SK-N-SH treated with all-trans-retinoic acid at 6 μM for 48 hours (cell line): ENCODE data around the gene GSDMA.

ENCODE experiments used
- ATAC-seq: fragments of 200-7000 bp; cut with Tn5 transposase; 3 replicates; pipeline ENCODE4 v1.9.1; 2020; ENCODE audit warnings: mild to moderate bottlenecking, moderate library complexity
- ARNTL ChIP-seq: fragments of 450-650 bp; formaldehyde crosslinking; IDR thresholded peaks from 2 replicates; pipeline ENCODE4 v1.5.0; 2020; ENCODE audit warnings: low read depth, mild to moderate bottlenecking, moderate library complexity, borderline replicate concordance
- BACH2 ChIP-seq: fragments of 250-450 bp; sonication (Bioruptor Pico); IDR thresholded peaks from 2 replicates; pipeline ENCODE4 v1.9.0; 2021; ENCODE audit warnings: mild to moderate bottlenecking, borderline replicate concordance
- CSDC2 ChIP-seq: fragments of 250-450 bp; sonication (Bioruptor Pico); IDR thresholded peaks from 2 replicates; pipeline ENCODE4 v1.5.0; 2020; ENCODE audit warnings: mild to moderate bottlenecking, moderate library complexity
- CSRNP3 ChIP-seq: fragments of 250-450 bp; sonication (Bioruptor Pico); IDR thresholded peaks from 2 replicates; pipeline ENCODE4 v1.5.1; 2021; ENCODE audit warnings: mild to moderate bottlenecking, moderate library complexity
- ESRRG ChIP-seq: fragments of 250-450 bp; sonication (Bioruptor Pico); IDR thresholded peaks from 2 replicates; pipeline ENCODE4 v1.6.1; 2021; ENCODE audit warnings: mild to moderate bottlenecking
- GLIS3 ChIP-seq: fragments of 250-450 bp; sonication (Bioruptor Pico); IDR thresholded peaks from 2 replicates; pipeline ENCODE4 v1.5.0; 2020; ENCODE audit warnings: mild to moderate bottlenecking, moderate library complexity
- ISL1 ChIP-seq: fragments of 250-450 bp; sonication (Bioruptor Pico); IDR thresholded peaks from 2 replicates; pipeline ENCODE4 v2.1.2; 2022; ENCODE audit warnings: mild to moderate bottlenecking, moderate library complexity
- OSR1 ChIP-seq: fragments of 250-450 bp; sonication (Bioruptor Pico); IDR thresholded peaks from 2 replicates; pipeline ENCODE4 v1.8.0; 2022; ENCODE audit warnings: moderate library complexity, mild to moderate bottlenecking, inconsistent platforms
- PPARA ChIP-seq: fragments of 250-450 bp; sonication (Bioruptor Pico); IDR thresholded peaks from 2 replicates; pipeline ENCODE4 v1.5.0; 2020; ENCODE audit warnings: mild to moderate bottlenecking, borderline replicate concordance
- RARB ChIP-seq: fragments of 250-450 bp; sonication (Bioruptor Pico); IDR thresholded peaks from 2 replicates; pipeline ENCODE4 v1.8.0; 2021; ENCODE audit warnings: mild to moderate bottlenecking, moderate library complexity
- SNAI2 ChIP-seq: fragments of 250-450 bp; sonication (Bioruptor Pico); IDR thresholded peaks from 2 replicates; pipeline ENCODE4 v1.5.0; 2020; ENCODE audit warnings: mild to moderate bottlenecking, moderate library complexity
- TCF4 ChIP-seq: fragments of 250-450 bp; sonication (Bioruptor Pico); IDR thresholded peaks from 2 replicates; pipeline ENCODE4 v1.8.0; 2021; ENCODE audit warnings: mild to moderate bottlenecking, moderate library complexity, borderline replicate concordance
- TOX ChIP-seq: fragments of 250-450 bp; sonication (Bioruptor Pico); IDR thresholded peaks from 2 replicates; pipeline ENCODE4 v1.8.0; 2021; ENCODE audit warnings: mild to moderate bottlenecking, moderate library complexity, borderline replicate concordance
- ZC3H10 ChIP-seq: fragments of 250-450 bp; sonication (Bioruptor Pico); IDR thresholded peaks from 2 replicates; pipeline ENCODE4 v1.5.1; 2021; ENCODE audit warnings: mild to moderate bottlenecking, moderate library complexity
- ZFP3 ChIP-seq: fragments of 250-450 bp; sonication (Bioruptor Pico); IDR thresholded peaks from 2 replicates; pipeline ENCODE4 v1.5.0; 2020; ENCODE audit warnings: mild to moderate bottlenecking, moderate library complexity
- ZFP30 ChIP-seq: fragments of 450-650 bp; formaldehyde crosslinking; IDR thresholded peaks from 2 replicates; pipeline ENCODE4 v1.5.0; 2022; ENCODE audit warnings: mild to moderate bottlenecking, moderate library complexity
- ZNF565 ChIP-seq: fragments of 450-650 bp; formaldehyde crosslinking; conservative IDR thresholded peaks from 2 replicates; pipeline ENCODE4 v1.5.0; 2020; ENCODE audit warnings: low read depth, mild to moderate bottlenecking, moderate library complexity
- ZNF70 ChIP-seq: fragments of 450-650 bp; formaldehyde crosslinking; IDR thresholded peaks from 2 replicates; pipeline ENCODE4 v1.5.0; 2020; ENCODE audit warnings: mild to moderate bottlenecking, moderate library complexity
- ZNF8 ChIP-seq: fragments of 450-650 bp; formaldehyde crosslinking; IDR thresholded peaks from 2 replicates; pipeline ENCODE4 v1.5.0; 2020; ENCODE audit warnings: mild to moderate bottlenecking, moderate library complexity
- TF ChIP-seq, protein P1 (sequence below): fragments of 250-450 bp; sonication (Bioruptor Pico); IDR thresholded peaks from 2 replicates; pipeline ENCODE4 v1.5.1; 2020; ENCODE audit warnings: low read depth, mild to moderate bottlenecking, moderate library complexity
- TF ChIP-seq, protein P2 (sequence below): fragments of 250-450 bp; sonication (Bioruptor Pico); IDR thresholded peaks from 2 replicates; pipeline ENCODE4 v1.8.0; 2021; ENCODE audit warnings: low read depth, mild to moderate bottlenecking, moderate library complexity, borderline replicate concordance
- TF ChIP-seq, protein P3 (sequence below): fragments of 250-450 bp; sonication (Bioruptor Pico); IDR thresholded peaks from 2 replicates; pipeline ENCODE4 v1.8.0; 2020; ENCODE audit warnings: mild to moderate bottlenecking, moderate library complexity, borderline replicate concordance
- TF ChIP-seq, protein P4 (sequence below): fragments of 250-450 bp; sonication (Bioruptor Pico); IDR thresholded peaks from 2 replicates; pipeline ENCODE4 v1.5.0; 2020; ENCODE audit warnings: mild to moderate bottlenecking, moderate library complexity

GSDMA gene

GRCh38 chr17:39954876-39955275 is 7.9 kb upstream of the GSDMA start:
- ATAC-seq = no peak
- TF ChIP-seq ZFP3 (CRISPR knock-in tag) = no peak
- TF ChIP-seq OSR1 (CRISPR knock-in tag) = no peak
- TF ChIP-seq, protein P1, sequence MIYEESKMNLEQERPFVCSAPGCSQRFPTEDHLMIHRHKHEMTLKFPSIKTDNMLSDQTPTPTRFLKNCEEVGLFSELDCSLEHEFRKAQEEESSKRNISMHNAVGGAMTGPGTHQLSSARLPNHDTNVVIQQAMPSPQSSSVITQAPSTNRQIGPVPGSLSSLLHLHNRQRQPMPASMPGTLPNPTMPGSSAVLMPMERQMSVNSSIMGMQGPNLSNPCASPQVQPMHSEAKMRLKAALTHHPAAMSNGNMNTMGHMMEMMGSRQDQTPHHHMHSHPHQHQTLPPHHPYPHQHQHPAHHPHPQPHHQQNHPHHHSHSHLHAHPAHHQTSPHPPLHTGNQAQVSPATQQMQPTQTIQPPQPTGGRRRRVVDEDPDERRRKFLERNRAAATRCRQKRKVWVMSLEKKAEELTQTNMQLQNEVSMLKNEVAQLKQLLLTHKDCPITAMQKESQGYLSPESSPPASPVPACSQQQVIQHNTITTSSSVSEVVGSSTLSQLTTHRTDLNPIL (CRISPR knock-in tag) = no peak
- TF ChIP-seq ZC3H10 (CRISPR knock-in tag) = no peak
- no peak for TF ChIP-seq ZNF70
- TF ChIP-seq, protein P2, sequence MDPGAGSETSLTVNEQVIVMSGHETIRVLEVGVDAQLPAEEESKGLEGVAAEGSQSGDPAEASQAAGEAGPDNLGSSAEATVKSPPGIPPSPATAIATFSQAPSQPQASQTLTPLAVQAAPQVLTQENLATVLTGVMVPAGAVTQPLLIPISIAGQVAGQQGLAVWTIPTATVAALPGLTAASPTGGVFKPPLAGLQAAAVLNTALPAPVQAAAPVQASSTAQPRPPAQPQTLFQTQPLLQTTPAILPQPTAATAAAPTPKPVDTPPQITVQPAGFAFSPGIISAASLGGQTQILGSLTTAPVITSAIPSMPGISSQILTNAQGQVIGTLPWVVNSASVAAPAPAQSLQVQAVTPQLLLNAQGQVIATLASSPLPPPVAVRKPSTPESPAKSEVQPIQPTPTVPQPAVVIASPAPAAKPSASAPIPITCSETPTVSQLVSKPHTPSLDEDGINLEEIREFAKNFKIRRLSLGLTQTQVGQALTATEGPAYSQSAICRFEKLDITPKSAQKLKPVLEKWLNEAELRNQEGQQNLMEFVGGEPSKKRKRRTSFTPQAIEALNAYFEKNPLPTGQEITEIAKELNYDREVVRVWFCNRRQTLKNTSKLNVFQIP (CRISPR knock-in tag) = no peak
- TF ChIP-seq ZNF8 (CRISPR knock-in tag) = no peak
- TF ChIP-seq PPARA (CRISPR knock-in tag) = no peak
- TF ChIP-seq, all 23 proteins: peak for 0

DNA sequence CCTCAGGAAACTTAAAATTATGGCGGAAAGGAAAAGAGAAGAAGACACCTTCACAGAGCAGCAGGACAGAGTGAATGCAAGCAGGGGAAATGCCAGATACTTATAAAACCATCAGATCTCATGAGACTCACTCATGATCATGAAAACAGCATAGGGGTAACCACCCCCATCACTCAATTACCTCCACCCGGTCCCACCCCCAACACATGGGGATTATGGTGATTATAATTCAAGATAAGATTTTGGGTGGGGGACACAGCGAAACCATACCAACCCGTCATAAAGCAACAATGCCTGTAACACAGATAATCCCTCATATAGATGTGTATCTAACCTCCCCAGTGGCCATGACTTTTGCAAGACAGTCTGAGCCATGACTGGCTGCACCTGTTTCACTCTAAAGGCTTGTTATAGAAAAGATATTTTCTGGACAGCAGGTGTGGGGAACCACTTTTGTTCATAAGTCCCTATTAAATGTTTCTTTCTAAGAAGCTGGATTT is 7.0 kb upstream of the GSDMA start:
- TF ChIP-seq ZFP3 (CRISPR knock-in tag) (no peak), ESRRG (CRISPR knock-in tag) (no peak), RARB (CRISPR knock-in tag) (no peak), GLIS3 (CRISPR knock-in tag) (no peak), ZNF8 (CRISPR knock-in tag) (no peak), ZNF565 (CRISPR knock-in tag) (no peak), ZC3H10 (CRISPR knock-in tag) (no peak), ZFP30 (no peak), TCF4 (CRISPR knock-in tag) (no peak), CSRNP3 (CRISPR knock-in tag) (no peak), BACH2 (CRISPR knock-in tag) (no peak), PPARA (CRISPR knock-in tag) (no peak), SNAI2 (CRISPR knock-in tag) (no peak), ISL1 (CRISPR knock-in tag) (no peak), ARNTL (CRISPR knock-in tag) (no peak), OSR1 (CRISPR knock-in tag) (no peak), CSDC2 (CRISPR knock-in tag) (no peak), ZNF70 (no peak)
- TF ChIP-seq, protein P1 (CRISPR knock-in tag) = no peak
- TF ChIP-seq, protein P3, sequence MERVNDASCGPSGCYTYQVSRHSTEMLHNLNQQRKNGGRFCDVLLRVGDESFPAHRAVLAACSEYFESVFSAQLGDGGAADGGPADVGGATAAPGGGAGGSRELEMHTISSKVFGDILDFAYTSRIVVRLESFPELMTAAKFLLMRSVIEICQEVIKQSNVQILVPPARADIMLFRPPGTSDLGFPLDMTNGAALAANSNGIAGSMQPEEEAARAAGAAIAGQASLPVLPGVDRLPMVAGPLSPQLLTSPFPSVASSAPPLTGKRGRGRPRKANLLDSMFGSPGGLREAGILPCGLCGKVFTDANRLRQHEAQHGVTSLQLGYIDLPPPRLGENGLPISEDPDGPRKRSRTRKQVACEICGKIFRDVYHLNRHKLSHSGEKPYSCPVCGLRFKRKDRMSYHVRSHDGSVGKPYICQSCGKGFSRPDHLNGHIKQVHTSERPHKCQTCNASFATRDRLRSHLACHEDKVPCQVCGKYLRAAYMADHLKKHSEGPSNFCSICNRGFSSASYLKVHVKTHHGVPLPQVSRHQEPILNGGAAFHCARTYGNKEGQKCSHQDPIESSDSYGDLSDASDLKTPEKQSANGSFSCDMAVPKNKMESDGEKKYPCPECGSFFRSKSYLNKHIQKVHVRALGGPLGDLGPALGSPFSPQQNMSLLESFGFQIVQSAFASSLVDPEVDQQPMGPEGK (CRISPR knock-in tag) = no peak
- no peak for ATAC-seq

- no peak for ATAC-seq
- no peak for TF ChIP-seq ZFP30
- no peak for TF ChIP-seq ZNF565 (CRISPR knock-in tag)
- no peak for TF ChIP-seq ZFP3 (CRISPR knock-in tag)
- TF ChIP-seq, protein P4, sequence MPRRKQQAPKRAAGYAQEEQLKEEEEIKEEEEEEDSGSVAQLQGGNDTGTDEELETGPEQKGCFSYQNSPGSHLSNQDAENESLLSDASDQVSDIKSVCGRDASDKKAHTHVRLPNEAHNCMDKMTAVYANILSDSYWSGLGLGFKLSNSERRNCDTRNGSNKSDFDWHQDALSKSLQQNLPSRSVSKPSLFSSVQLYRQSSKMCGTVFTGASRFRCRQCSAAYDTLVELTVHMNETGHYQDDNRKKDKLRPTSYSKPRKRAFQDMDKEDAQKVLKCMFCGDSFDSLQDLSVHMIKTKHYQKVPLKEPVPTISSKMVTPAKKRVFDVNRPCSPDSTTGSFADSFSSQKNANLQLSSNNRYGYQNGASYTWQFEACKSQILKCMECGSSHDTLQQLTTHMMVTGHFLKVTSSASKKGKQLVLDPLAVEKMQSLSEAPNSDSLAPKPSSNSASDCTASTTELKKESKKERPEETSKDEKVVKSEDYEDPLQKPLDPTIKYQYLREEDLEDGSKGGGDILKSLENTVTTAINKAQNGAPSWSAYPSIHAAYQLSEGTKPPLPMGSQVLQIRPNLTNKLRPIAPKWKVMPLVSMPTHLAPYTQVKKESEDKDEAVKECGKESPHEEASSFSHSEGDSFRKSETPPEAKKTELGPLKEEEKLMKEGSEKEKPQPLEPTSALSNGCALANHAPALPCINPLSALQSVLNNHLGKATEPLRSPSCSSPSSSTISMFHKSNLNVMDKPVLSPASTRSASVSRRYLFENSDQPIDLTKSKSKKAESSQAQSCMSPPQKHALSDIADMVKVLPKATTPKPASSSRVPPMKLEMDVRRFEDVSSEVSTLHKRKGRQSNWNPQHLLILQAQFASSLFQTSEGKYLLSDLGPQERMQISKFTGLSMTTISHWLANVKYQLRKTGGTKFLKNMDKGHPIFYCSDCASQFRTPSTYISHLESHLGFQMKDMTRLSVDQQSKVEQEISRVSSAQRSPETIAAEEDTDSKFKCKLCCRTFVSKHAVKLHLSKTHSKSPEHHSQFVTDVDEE = no peak
- TF ChIP-seq, protein P1 (CRISPR knock-in tag) = no peak
- no peak for TF ChIP-seq CSDC2 (CRISPR knock-in tag)
- TF ChIP-seq RARB (CRISPR knock-in tag) = no peak
- TF ChIP-seq TCF4 (CRISPR knock-in tag) = no peak
- TF ChIP-seq SNAI2 (CRISPR knock-in tag) = no peak
- TF ChIP-seq ZNF70 = no peak
- no peak for TF ChIP-seq ESRRG (CRISPR knock-in tag)
- TF ChIP-seq TOX = no peak
- TF ChIP-seq ISL1 (CRISPR knock-in tag) = no peak
- no peak for TF ChIP-seq OSR1 (CRISPR knock-in tag)
- TF ChIP-seq ARNTL (CRISPR knock-in tag) = no peak
Measured at GRCh38 chr17:39960524-39961041, 2.2 kb upstream of the GSDMA start.
